Measurements from ENCODE around the gene ARID3A.
A peak's percentile ranks its signal among the peaks of the same experiment; 100 is the strongest.

ARID3A gene

GRCh38 chr19:911197-912033, 14.4 kb upstream of the ARID3A start:
- DNase-seq (ENCODE audit: low read depth in 2 of 2), result no peak

- peak in 1 of 2 donors; percentile 39 for DNase-seq (ENCODE audit: low read depth in 2 of 2)
These were observed 13.4 kb upstream of the ARID3A start for GRCh38 chr19:912181-913079.

GRCh38 chr19:913080-913748, 12.6 kb upstream of the ARID3A start, which contains the start of gene R3HDM4:
TSS of gene R3HDM4 (minus strand) at chr19:913219. CDS start at chr19:913157, 62 bp downstream.
- DNase-seq (ENCODE audit: low read depth in 2 of 2), result peak; percentile 78 to 90

- peak in 1 of 2 donors; percentile 47 for DNase-seq (ENCODE audit: low read depth in 2 of 2)
These were observed 9.1 kb upstream of the ARID3A start for GRCh38 chr19:916645-917322.

- DNase-seq (ENCODE audit: low read depth in 2 of 2), result peak in 1 of 2 donors; percentile 43
These were observed 8.3 kb upstream of the ARID3A start, which contains the start of gene KISS1R for GRCh38 chr19:917323-918151. TSS of gene KISS1R (plus strand) at chr19:917333. CDS start at chr19:917503, 170 bp downstream.

- no peak for DNase-seq (ENCODE audit: low read depth in 2 of 2)
These were observed 7.7 kb upstream of the ARID3A start for GRCh38 chr19:918152-918437.

- DNase-seq (ENCODE audit: low read depth in 2 of 2), result peak in 1 of 2 donors; percentile 36
These were observed 7.2 kb upstream of the ARID3A start for GRCh38 chr19:918481-919198.

- peak in 1 of 2 donors; percentile 39 for DNase-seq (ENCODE audit: low read depth in 2 of 2)
These were observed 6.4 kb upstream of the ARID3A start for GRCh38 chr19:919199-920050.

GRCh38 chr19:920051-920864, 5.6 kb upstream of the ARID3A start:
- DNase-seq (ENCODE audit: low read depth in 2 of 2), result peak in 1 of 2 donors; percentile 64

- no peak for DNase-seq (ENCODE audit: low read depth in 2 of 2)
These were observed 1.2 kb upstream of the ARID3A start for GRCh38 chr19:924553-925086.

- DNase-seq (ENCODE audit: low read depth in 2 of 2), result no peak
These were observed 729 bp upstream of the ARID3A start for GRCh38 chr19:925087-925525.

GRCh38 chr19:926323-926588, 421 bp downstream of the ARID3A start:
- DNase-seq (ENCODE audit: low read depth in 2 of 2), result no peak

- peak in 1 of 2 donors; percentile 31 for DNase-seq (ENCODE audit: low read depth in 2 of 2)
These were observed 935 bp downstream of the ARID3A start for GRCh38 chr19:926589-927350.

GRCh38 chr19:927351-927779, 1.5 kb downstream of the ARID3A start:
- DNase-seq (ENCODE audit: low read depth in 2 of 2), result no peak

GRCh38 chr19:927780-928401, 2.1 kb downstream of the ARID3A start:
- DNase-seq (ENCODE audit: low read depth in 2 of 2), result no peak

- no peak for DNase-seq (ENCODE audit: low read depth in 2 of 2)
These were observed 2.8 kb downstream of the ARID3A start for GRCh38 chr19:928471-929202.
